Ascending aorta (tissue), 2 donors: ENCODE measurements around the gene WNT2. TPM values are rescaled to one million over a fixed set of nuclear protein-coding genes. Genes with fewer than 3 reads are reported as not detected.
A peak's percentile ranks its signal among the peaks of the same experiment; 100 is the strongest.

Experiments
- DNase-seq, 2 donors: peaks; one replicate each; pipeline ENCODE4 v3.0.0-alpha.2; 2019; ENCODE audit warnings: low spot score in 2 of 2
- H3K27ac ChIP-seq, 2 donors: fragments of 200-600 bp; sonication (generic); one replicate each; pipeline ENCODE4 v1.5.1; 2016 to 2017; ENCODE audit warnings: mild to moderate bottlenecking in 1 of 2
- H3K27me3 ChIP-seq: fragments of 200-600 bp; sonication (generic); one replicate; pipeline ENCODE4 v1.5.1; 2017
- H3K36me3 ChIP-seq, 2 donors: fragments of 200-600 bp; sonication (generic); one replicate each; pipeline ENCODE4 v1.5.1; 2016
- H3K4me1 ChIP-seq, 2 donors: fragments of 200-600 bp; sonication (generic); one replicate each; pipeline ENCODE4 v1.5.1; 2016 to 2017; ENCODE audit warnings: mild to moderate bottlenecking in 1 of 2
- H3K4me3 ChIP-seq, 2 donors: fragments of 200-600 bp; sonication (generic); one replicate each; pipeline ENCODE4 v1.5.1; 2016 to 2017; ENCODE audit warnings: mild to moderate bottlenecking in 1 of 2
- H3K9me3 ChIP-seq, 2 donors: fragments of 200-600 bp; sonication (generic); one replicate each; pipeline ENCODE4 v1.5.1; 2016
- CTCF ChIP-seq, 3 experiments: fragments of 200-600 bp in 2 of 3; fragments of 450-650 bp in 1 of 3; sonication (generic) in 2 of 3; IDR thresholded peaks; one replicate each; pipeline ENCODE4 v1.5.1; 2016 to 2019; ENCODE audit warnings: antibody characterized with exemption in 3 of 3, mild to moderate bottlenecking in 1 of 3, moderate library complexity in 1 of 3
- intact Hi-C: fragments of 100-400 bp; cut with DNase I; formaldehyde crosslinking; loops from one replicate; pipeline ENCODE4 v1.15.1; 2023
- total RNA-seq: library from RNA; depleted of rRNA; stranded (reverse); fragments of >200 nt; gene quantifications from one replicate; pipeline ENCODE4 v1.1.0, GENCODE V29; 2016

The WNT2 gene
- total RNA-seq, 1 donor from 2014 or later, result 6.1 TPM

GRCh38 chr7:117273814-117274225 is 49.0 kb downstream of the WNT2 start:
- no peak for DNase-seq
- H3K9me3 ChIP-seq, result no peaks in the 10 kb centered on the region
- no peaks in the 10 kb centered on the region for H3K36me3 ChIP-seq
- no peak overlapping the region for H3K27ac ChIP-seq
- TF ChIP-seq CTCF (IDR thresholded peaks at IDR 0.05), result no peak
- H3K27me3 ChIP-seq, result no peaks in the 10 kb centered on the region
- H3K4me1 ChIP-seq, result peaks cover 0 to 5% of the 10 kb centered on the region in 2 donors
- intact Hi-C loops, result loop anchor here (10.0 kb wide), 1 partner anchor 61 kb away; no protein-coding TSS in a partner anchor
- H3K4me3 ChIP-seq, result no peak overlapping the region

DNA sequence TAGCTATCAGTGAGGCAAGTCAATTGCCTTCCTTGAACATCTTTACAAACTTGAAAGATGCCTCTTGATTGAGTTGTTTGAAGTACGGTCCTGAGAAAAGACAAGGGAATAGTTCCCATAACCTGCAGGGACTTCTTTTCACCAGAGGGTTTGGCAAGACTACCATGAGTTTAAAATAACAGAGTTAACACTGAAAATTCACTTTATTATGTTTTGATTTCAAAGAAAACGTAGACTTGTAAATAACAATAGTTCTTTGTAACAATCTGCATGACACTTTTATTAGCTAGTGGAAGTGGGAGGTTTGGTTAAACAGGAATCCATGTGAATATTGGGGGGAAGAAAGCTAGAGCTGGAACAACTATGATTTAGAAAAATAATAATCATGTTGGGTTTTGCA is 49.5 kb downstream of the WNT2 start:
- Histone ChIP-seq H3K36me3 (no peaks in the 10 kb centered on the region), H3K4me3 (no peak overlapping the region), H3K9me3 (no peaks in the 10 kb centered on the region), H3K27me3 (no peaks in the 10 kb centered on the region), H3K4me1 (peaks cover 0 to 5% of the 10 kb centered on the region in 2 donors), H3K27ac (no peak overlapping the region)
- intact Hi-C loops, result loop anchor here (10.0 kb wide), 1 partner anchor 61 kb away; no protein-coding TSS in a partner anchor
- TF ChIP-seq CTCF (IDR thresholded peaks at IDR 0.05), result no peak
- no peak for DNase-seq

DNA sequence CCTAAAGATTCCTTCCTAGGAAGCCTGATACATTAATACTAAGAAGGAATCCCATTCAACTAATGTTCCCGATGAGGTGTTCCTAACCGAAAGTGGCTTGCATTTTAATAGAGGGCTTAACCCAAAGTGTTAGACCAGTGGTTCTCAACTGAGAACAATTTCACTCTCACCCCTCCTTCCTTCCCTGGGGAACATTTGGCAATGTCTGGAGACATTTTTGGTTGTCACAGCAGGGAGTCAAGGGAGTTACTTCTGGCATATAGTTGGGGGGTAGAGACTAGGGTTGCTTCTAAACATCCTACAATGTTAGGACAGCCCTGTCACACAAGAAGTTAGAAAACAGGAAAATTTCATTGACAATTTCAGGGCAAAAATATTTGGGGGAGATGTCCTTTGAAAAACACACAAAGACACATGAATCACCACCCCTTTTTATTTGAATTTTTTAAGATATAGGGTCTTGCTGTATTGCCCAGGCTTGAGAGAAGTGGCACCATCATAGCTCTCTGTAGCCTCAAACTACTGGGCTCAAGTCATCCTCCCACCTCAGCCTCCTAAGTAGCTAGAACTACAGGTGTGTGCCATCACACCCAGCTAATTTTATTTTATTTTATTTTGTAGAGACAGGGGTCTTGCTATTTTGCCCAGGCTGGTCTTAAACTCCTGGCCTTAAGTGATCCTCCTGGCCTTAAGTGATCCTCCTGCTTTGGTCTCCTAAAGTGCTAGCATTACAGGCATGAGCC is 50.7 kb downstream of the WNT2 start:
- Histone ChIP-seq H3K4me3 (no peak overlapping the region), H3K27ac (no peak overlapping the region), H3K4me1 (peaks cover 0 to 5% of the 10 kb centered on the region in 2 donors), H3K36me3 (no peaks in the 10 kb centered on the region), H3K27me3 (no peaks in the 10 kb centered on the region), H3K9me3 (no peaks in the 10 kb centered on the region)
- DNase-seq, result no peak
- TF ChIP-seq CTCF (IDR thresholded peaks at IDR 0.05), result no peak
- intact Hi-C loops, result loop anchor here (10.0 kb wide), 1 partner anchor 63 kb away; no protein-coding TSS in a partner anchor

DNA sequence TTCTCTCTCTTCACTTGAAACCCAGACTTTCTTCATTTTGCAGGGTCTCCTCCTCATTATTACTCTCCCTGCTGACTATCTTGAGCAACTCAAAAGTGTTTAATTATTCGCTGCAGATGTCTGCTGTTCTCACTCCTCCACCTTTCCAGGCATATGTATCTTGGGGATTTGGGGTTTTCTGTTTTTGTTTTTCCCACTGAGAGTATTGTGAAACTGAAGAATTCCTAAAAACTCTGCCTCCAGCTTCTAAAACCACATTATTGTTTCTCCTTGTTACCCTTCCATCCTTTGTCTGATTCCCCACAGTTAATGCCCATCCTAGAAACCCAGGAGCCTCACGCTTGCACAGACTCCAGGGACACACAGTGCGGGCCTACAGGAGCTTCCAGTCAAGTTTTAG is 51.3 kb downstream of the WNT2 start:
- Histone ChIP-seq H3K36me3 (no peaks in the 10 kb centered on the region), H3K4me3 (no peak overlapping the region), H3K4me1 (peaks cover 0 to 5% of the 10 kb centered on the region in 2 donors), H3K27ac (no peak overlapping the region), H3K27me3 (no peaks in the 10 kb centered on the region), H3K9me3 (no peaks in the 10 kb centered on the region)
- no peak for TF ChIP-seq CTCF (IDR thresholded peaks at IDR 0.05)
- DNase-seq, result no peak
- intact Hi-C loops, result loop anchor here (10.0 kb wide), 1 partner anchor 63 kb away; no protein-coding TSS in a partner anchor

DNA sequence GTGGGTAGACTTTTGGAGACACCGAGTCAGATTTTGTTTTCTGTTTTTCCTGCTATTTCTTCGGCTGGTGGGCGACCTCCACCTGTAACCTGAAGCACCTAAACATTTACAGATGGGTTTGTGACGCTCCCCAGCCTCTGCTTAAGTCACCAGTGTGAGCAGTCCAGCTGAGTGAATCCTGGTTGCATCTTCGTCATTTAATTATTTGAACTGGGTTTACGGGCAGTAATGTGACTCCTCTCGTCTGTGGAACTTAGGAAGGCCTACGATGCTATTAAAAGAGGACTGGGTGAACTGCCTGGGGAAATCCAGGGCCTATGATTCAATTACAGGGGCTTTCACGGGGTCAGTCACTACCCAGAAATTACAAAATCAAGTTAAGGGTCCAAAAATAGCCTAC is 52.5 kb downstream of the WNT2 start:
- intact Hi-C loops, result loop anchor here (10.0 kb wide), 1 partner anchor 64 kb away; no protein-coding TSS in a partner anchor
- Histone ChIP-seq H3K9me3 (no peaks in the 10 kb centered on the region), H3K4me1 (peaks cover 0 to 5% of the 10 kb centered on the region in 2 donors), H3K27me3 (no peaks in the 10 kb centered on the region), H3K36me3 (no peaks in the 10 kb centered on the region), H3K4me3 (no peak overlapping the region), H3K27ac (peak overlapping the region in 1 of 2 donors; percentile 11)
- no peak for DNase-seq
- TF ChIP-seq CTCF (IDR thresholded peaks at IDR 0.05), result no peak
